ENCODE measurements around the gene CAPRIN2. TPM values are rescaled to one million over a fixed set of nuclear protein-coding genes. Genes with fewer than 3 reads are reported as not detected.

CAPRIN2 gene
- polyA plus RNA-seq, 3 donors: 1.4 to 10.3 (median 2.0) TPM

- intact Hi-C loops (cut with micrococcal nuclease): no loop called here
- H3K36me3 Mint-ChIP-seq: peaks cover 58 to 65% of the 10 kb centered on the region in 2 donors
- Histone ChIP-seq H3K9ac (ENCODE audit: insufficient read depth, low read length, poor library complexity, severe bottlenecking) (no peak overlapping the region), H3K79me2 (ENCODE audit: insufficient read depth, low read length) (no peaks in the 10 kb centered on the region), H2AFZ (ENCODE audit: insufficient read depth, low read depth, low read length, poor library complexity, severe bottlenecking) (no peak overlapping the region), H3K36me3 (replicated peaks in 1 of 2; ENCODE audit: control insufficient read depth in 1 of 2, insufficient read depth in 2 of 2, low read length in 2 of 2) (peaks cover 65 to 92% of the 10 kb centered on the region in 2 donors), H4K20me1 (ENCODE audit: insufficient read depth, low read length) (no peaks in the 10 kb centered on the region), H3K9me3 (replicated peaks in 1 of 2; ENCODE audit: control insufficient read depth in 1 of 2, insufficient read depth in 1 of 2, low read length in 2 of 2) (no peaks in the 10 kb centered on the region), H3K4me1 (ENCODE audit: control insufficient read depth in 1 of 2, insufficient read depth in 2 of 2, low read length in 2 of 2) (no peaks in the 10 kb centered on the region), H3K4me2 (replicated peaks; ENCODE audit: extremely low read depth, low read length, poor library complexity, severe bottlenecking) (no peak overlapping the region), H3K27ac (ENCODE audit: low read depth in 1 of 2, low read length in 2 of 2) (no peak overlapping the region), H3K4me3 (replicated peaks in 1 of 3; ENCODE audit: low read depth in 2 of 3, low read length in 3 of 3) (no peak overlapping the region), H3K27me3 (ENCODE audit: control insufficient read depth in 2 of 2, insufficient read depth in 2 of 2, low read length in 2 of 2) (no peaks in the 10 kb centered on the region)
- no peaks in the 10 kb centered on the region for H3K27me3 Mint-ChIP-seq (ENCODE audit: low read depth in 3 of 3)
- no peaks in the 10 kb centered on the region for H3K9me3 Mint-ChIP-seq
- H3K27ac Mint-ChIP-seq: no peak overlapping the region
- H3K4me3 Mint-ChIP-seq: no peak overlapping the region
- no peak for TF ChIP-seq CTCF (IDR thresholded peaks at IDR 0.05)
- 100% methylated on average over 3 of the region's 4 CpGs for WGBS (ENCODE audit: insufficient coverage)
- H3K4me1 Mint-ChIP-seq: no peaks in the 10 kb centered on the region
- DNase-seq: no peak
Measured at GRCh38 chr12:30661210-30661609, 93.5 kb downstream of the CAPRIN2 start.

Other genes starting within 250 kb of the CAPRIN2 start
- gene IPO8, start 59.1 kb downstream of the CAPRIN2 start, polyA plus RNA-seq: 10 to 100 TPM in 2 of 3 donors, 1 to 10 TPM in 1; 8.4 to 15.8 (median 12.5) TPM
- gene TSPAN11, start 171.8 kb upstream of the CAPRIN2 start, polyA plus RNA-seq: not detected

Measured in CD14-positive monocyte (primary cell).